OCI-LY7 (cell line): ENCODE measurements around the gene COL17A1. TPM values are rescaled to one million over a fixed set of nuclear protein-coding genes. Genes with fewer than 3 reads are reported as not detected.

ENCODE experiments used
- BruUV-seq: library from RNA; stranded (reverse); fragments of 400-500 nt; replicated peaks from 2 replicates; lab custom pipeline; 2021; lab: Mats Ljungman, UMichigan
- CTCF ChIA-PET: fragments of 300-600 bp; sonication (Branson Sonifier 250); formaldehyde crosslinking; loops from one replicate; lab custom pipeline; 2022; ENCODE audit warnings: antibody characterized with exemption; ENCODE audit not compliant: unreplicated experiment; lab: Charles Lee
- POLR2A ChIA-PET: fragments of 300-600 bp; sonication (Branson Sonifier 250); formaldehyde crosslinking; loops from one replicate; lab custom pipeline; 2022; ENCODE audit warnings: antibody characterized with exemption; lab: Charles Lee
- DNase-seq: peaks from one replicate; pipeline ENCODE4 v3.0.0-alpha.2; 2015; ENCODE audit warnings: low spot score
- H2AFZ ChIP-seq: fragments of 200-600 bp; sonication (generic), shearing (Covaris generic); 2 replicates; pipeline ENCODE4 v1.6.1; 2014; ENCODE audit warnings: mild to moderate bottlenecking, antibody characterized with exemption, low read length, moderate library complexity
- H3K27ac ChIP-seq: fragments of 200-600 bp; sonication (generic); 2 replicates; pipeline ENCODE4 v1.5.1; 2014; ENCODE audit warnings: mixed run types, low read depth, mild to moderate bottlenecking, moderate library complexity, low read length, inconsistent platforms; ENCODE audit not compliant: poor library complexity, severe bottlenecking
- H3K36me3 ChIP-seq: fragments of 200-600 bp; sonication (generic); 2 replicates; pipeline ENCODE4 v1.6.1; 2014; ENCODE audit warnings: mild to moderate bottlenecking, antibody characterized with exemption, low read length, moderate library complexity, mixed read lengths; ENCODE audit not compliant: insufficient read depth
- H3K4me1 ChIP-seq: fragments of 200-600 bp; sonication (generic); 2 replicates; pipeline ENCODE4 v1.5.1; 2014; ENCODE audit warnings: mild to moderate bottlenecking, low read length; ENCODE audit not compliant: insufficient read depth, poor library complexity, severe bottlenecking
- H3K4me2 ChIP-seq: fragments of 200-600 bp; sonication (generic); 2 replicates; pipeline ENCODE4 v1.6.1; 2014; ENCODE audit warnings: mild to moderate bottlenecking, low read length
- H3K4me3 ChIP-seq: fragments of 200-600 bp; sonication (generic); 2 replicates; pipeline ENCODE4 v1.5.1; 2014; ENCODE audit warnings: mild to moderate bottlenecking, low read depth, low read length; ENCODE audit not compliant: poor library complexity, severe bottlenecking
- H3K79me2 ChIP-seq: fragments of 200-600 bp; sonication (generic); 2 replicates; pipeline ENCODE4 v1.6.1; 2016; ENCODE audit warnings: low read depth, mild to moderate bottlenecking, low read length, moderate library complexity, mixed read lengths; ENCODE audit not compliant: insufficient read depth
- H3K9me2 ChIP-seq: fragments of 200-600 bp; sonication (generic); 2 replicates; pipeline ENCODE4 v1.6.1; 2016; ENCODE audit warnings: mild to moderate bottlenecking, low read length, mixed read lengths; ENCODE audit not compliant: insufficient read depth
- H3K9me3 ChIP-seq: fragments of 200-600 bp; sonication (generic); 2 replicates; pipeline ENCODE4 v1.6.1; 2014; ENCODE audit warnings: mild to moderate bottlenecking, mixed run types, low read length, mixed read lengths
- H4K20me1 ChIP-seq: fragments of 200-600 bp; sonication (generic); 2 replicates; pipeline ENCODE4 v1.6.1; 2014; ENCODE audit warnings: mild to moderate bottlenecking, antibody characterized with exemption, low read length, moderate library complexity, mixed read lengths; ENCODE audit not compliant: insufficient read depth
- CTCF ChIP-seq: fragments of 200-600 bp; sonication (generic); conservative IDR thresholded peaks from 2 replicates; pipeline ENCODE4 v1.5.1; 2014; ENCODE audit warnings: mild to moderate bottlenecking, antibody characterized with exemption, low read length, moderate library complexity, mixed read lengths
- EZH2phosphoT487 ChIP-seq: fragments of 200-600 bp; sonication (generic); IDR thresholded peaks from 2 replicates; pipeline ENCODE4 v1.6.1; 2018; ENCODE audit warnings: low read depth, borderline replicate concordance, mild to moderate bottlenecking, mixed run types, antibody characterized with exemption, low read length, moderate library complexity, mixed read lengths
- intact Hi-C: fragments of 100-400 bp; cut with micrococcal nuclease; formaldehyde crosslinking; loops from one replicate; pipeline ENCODE4 v1.10.0; 2022; ENCODE audit not compliant: unreplicated experiment
- total RNA-seq, 2 experiments: library from RNA; depleted of rRNA in 1 of 2; stranded (reverse); fragments of >200 nt in 1 of 2; shearing (Covaris generic) in 1 of 2; gene quantifications; 2 replicates each; pipeline ENCODE4 v1.2.3, GENCODE V29; 2014 to 2022

COL17A1 gene
- total RNA-seq, 2 experiments from 2014 or later, result 0.17 TPM; not detected in 1

- H3K79me2 ChIP-seq, result no peaks in the 10 kb centered on the region
- no peak overlapping the region for H3K4me2 ChIP-seq
- no peak overlapping the region for H3K27ac ChIP-seq
- TF ChIP-seq EZH2phosphoT487, result no peak
- no peak for TF ChIP-seq CTCF
- intact Hi-C loops, result no loop called here
- no peak overlapping the region for H3K4me3 ChIP-seq
- H3K4me1 ChIP-seq, result no peaks in the 10 kb centered on the region
- DNase-seq, result no peak
- no peaks in the 10 kb centered on the region for H3K9me3 ChIP-seq
- H4K20me1 ChIP-seq, result no peaks in the 10 kb centered on the region
- CTCF ChIA-PET, result interaction anchor here (0.6 kb wide), 1 partner anchor 886 kb away, joined by 4 read pairs; no protein-coding TSS in a partner anchor
- no peaks in the 10 kb centered on the region for H3K36me3 ChIP-seq
- H2AFZ ChIP-seq, result no peak overlapping the region
- BruUV-seq, result no TSS peak
- POLR2A ChIA-PET, result interaction anchor here (0.9 to 1.3 kb wide), 2 partner anchors 11 to 100 kb away, joined by 3 read pairs; no protein-coding TSS in a partner anchor
- H3K9me2 ChIP-seq, result no peaks in the 10 kb centered on the region
Observed at GRCh38 chr10:104077663-104078151, 8.0 kb downstream of the COL17A1 start.

GRCh38 chr10:104077247-104077646 lies 8.4 kb downstream of the COL17A1 start:
- H3K36me3 ChIP-seq, result no peaks in the 10 kb centered on the region
- POLR2A ChIA-PET, result interaction anchor here (1.3 kb wide), 1 partner anchor 12 kb away, joined by 3 read pairs; no protein-coding TSS in a partner anchor
- no peaks in the 10 kb centered on the region for H3K79me2 ChIP-seq
- no peaks in the 10 kb centered on the region for H3K9me2 ChIP-seq
- no TSS peak for BruUV-seq
- intact Hi-C loops, result no loop called here
- no peak overlapping the region for H3K4me2 ChIP-seq
- H3K4me3 ChIP-seq, result no peak overlapping the region
- H3K27ac ChIP-seq, result no peak overlapping the region
- DNase-seq, result no peak
- H4K20me1 ChIP-seq, result no peaks in the 10 kb centered on the region
- H2AFZ ChIP-seq, result no peak overlapping the region
- no peaks in the 10 kb centered on the region for H3K4me1 ChIP-seq
- no peaks in the 10 kb centered on the region for H3K9me3 ChIP-seq
- CTCF ChIA-PET, result interaction anchor here (0.6 kb wide), 1 partner anchor 885 kb away, joined by 4 read pairs; no protein-coding TSS in a partner anchor
- no peak for TF ChIP-seq CTCF
- no peak for TF ChIP-seq EZH2phosphoT487

- Histone ChIP-seq H3K4me3 (no peak overlapping the region), H3K36me3 (no peaks in the 10 kb centered on the region), H2AFZ (no peak overlapping the region), H4K20me1 (no peaks in the 10 kb centered on the region), H3K27ac (no peak overlapping the region), H3K9me2 (no peaks in the 10 kb centered on the region), H3K4me2 (no peak overlapping the region), H3K4me1 (no peaks in the 10 kb centered on the region), H3K79me2 (no peaks in the 10 kb centered on the region), H3K9me3 (no peaks in the 10 kb centered on the region)
- no TSS peak for BruUV-seq
- intact Hi-C loops, result no loop called here
- CTCF ChIA-PET, result no interaction called here
- TF ChIP-seq EZH2phosphoT487 (no peak), CTCF (no peak)
- POLR2A ChIA-PET, result interaction anchor here (1.1 kb wide), 1 partner anchor 17 kb away, joined by 3 read pairs; no protein-coding TSS in a partner anchor
- no peak for DNase-seq
Observed at GRCh38 chr10:104076743-104077160, 8.9 kb downstream of the COL17A1 start.
